Neural crest cell (in vitro differentiated cells): ENCODE results near the gene GOLGA8A. TPM values are rescaled to one million over a fixed set of nuclear protein-coding genes. Genes with fewer than 3 reads are reported as not detected.

Experiments used
- DNase-seq: peaks from one replicate; pipeline ENCODE4 v3.0.0; 2021; ENCODE audit warnings: low read depth, mixed read lengths, low spot score
- H3K27ac Mint-ChIP-seq: one replicate; pipeline ENCODE4 v1.8.0; 2021; ENCODE audit warnings: mild to moderate bottlenecking, mixed read lengths; ENCODE audit not compliant: unreplicated experiment
- H3K27me3 Mint-ChIP-seq: 2 replicates; pipeline ENCODE4 v1.8.0; 2021; ENCODE audit warnings: low read depth, mild to moderate bottlenecking, mixed read lengths
- H3K36me3 Mint-ChIP-seq: 2 replicates; pipeline ENCODE4 v1.8.0; 2021; ENCODE audit warnings: low read depth, mild to moderate bottlenecking, mixed read lengths
- H3K4me1 Mint-ChIP-seq: 2 replicates; pipeline ENCODE4 v1.8.0; 2021; ENCODE audit warnings: mixed read lengths
- H3K4me3 Mint-ChIP-seq: one replicate; pipeline ENCODE4 v1.8.0; 2021; ENCODE audit warnings: mild to moderate bottlenecking, mixed read lengths
- H3K9me3 Mint-ChIP-seq: 2 replicates; pipeline ENCODE4 v1.8.0; 2021; ENCODE audit warnings: mixed read lengths
- CTCF ChIP-seq: fragments of 200-600 bp; sonication (generic); conservative IDR thresholded peaks from 2 replicates; pipeline ENCODE4 v1.5.0; 2021; ENCODE audit warnings: antibody characterized with exemption, mild to moderate bottlenecking
- long read RNA-seq: library from polyadenylated mRNA; unstranded; transcript quantifications from one replicate; pipeline ENCODE4 v2.0.0, GENCODE V29; 2020
- total RNA-seq: library from RNA; stranded (reverse); gene quantifications from 2 replicates; pipeline ENCODE4 v1.2.1, GENCODE V29; 2021

The GOLGA8A gene
- 93.4 and 104 TPM in 2 replicates for total RNA-seq
- long read RNA-seq, partial matches to known transcripts, result 3 of 12 reads
- long read RNA-seq, other reads (novel, unspliced or antisense), result 9 of 12 reads

- peak within 1 kb of the TSS; percentile 94 for H3K4me3 Mint-ChIP-seq
- H3K36me3 Mint-ChIP-seq, result peaks cover 5% of the 10 kb centered on the region
- peaks cover 33% of the 10 kb centered on the region for H3K27me3 Mint-ChIP-seq
- DNase-seq, result peak; percentile 46
- no peaks in the 10 kb centered on the region for H3K9me3 Mint-ChIP-seq
- H3K4me1 Mint-ChIP-seq, result peaks cover 5% of the 10 kb centered on the region
- no peak within 1 kb of the TSS for H3K27ac Mint-ChIP-seq
- no peak for TF ChIP-seq CTCF
Observed at GRCh38 chr15:34437687-34438086, at the start of gene GOLGA8A. GOLGA8A (minus strand) TSS chr15:34437808; CDS start chr15:34389691, 48,117 bp downstream.

DNA sequence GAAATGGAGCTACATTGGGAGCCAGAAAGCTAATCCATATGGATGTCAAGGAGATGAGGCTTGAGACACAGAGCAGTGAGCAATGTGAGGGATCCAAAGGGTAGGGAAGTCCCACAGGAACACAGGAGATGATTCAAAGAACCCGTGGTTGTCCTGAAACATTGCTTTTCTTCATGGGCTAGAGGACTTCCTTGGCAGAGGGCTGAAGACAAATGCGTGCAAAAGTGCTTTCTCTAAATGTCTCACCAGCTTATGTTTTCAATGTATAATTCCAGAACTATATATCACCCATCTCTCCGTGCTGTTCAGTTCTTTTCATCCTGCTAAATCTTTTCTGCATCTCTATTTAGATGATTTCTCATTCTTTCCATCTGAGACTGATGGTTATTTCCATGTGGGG is 46.0 kb upstream of the GOLGA8A start:
- no peak for DNase-seq
- Mint-ChIP-seq H3K27me3 (peaks cover 83% of the 10 kb centered on the region), H3K36me3 (no peaks in the 10 kb centered on the region), H3K27ac (no peak overlapping the region), H3K4me1 (no peaks in the 10 kb centered on the region), H3K9me3 (no peaks in the 10 kb centered on the region), H3K4me3 (no peak overlapping the region)
- TF ChIP-seq CTCF, result no peak

DNA sequence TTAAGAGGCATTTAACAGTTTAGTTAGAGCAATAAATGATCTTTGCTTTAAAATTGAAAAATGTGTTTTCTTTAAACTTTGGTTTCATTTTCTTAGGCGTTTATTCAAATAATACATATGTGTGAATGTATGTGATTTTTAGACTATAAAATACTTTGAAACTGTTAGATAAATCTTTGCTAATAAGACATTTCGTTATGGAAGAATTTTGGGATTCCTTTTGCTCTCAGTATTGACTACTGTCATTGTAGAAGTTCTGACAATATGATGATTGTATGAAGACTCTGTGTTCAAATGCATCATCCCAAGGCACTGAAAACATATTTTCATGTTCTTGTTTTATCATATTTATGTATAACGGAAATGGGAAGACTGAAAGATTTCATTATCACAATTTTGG is 43.8 kb upstream of the GOLGA8A start:
- H3K27me3 Mint-ChIP-seq, result peaks cover 81% of the 10 kb centered on the region
- no peaks in the 10 kb centered on the region for H3K9me3 Mint-ChIP-seq
- DNase-seq, result no peak
- H3K4me3 Mint-ChIP-seq, result no peak overlapping the region
- no peaks in the 10 kb centered on the region for H3K4me1 Mint-ChIP-seq
- no peak for TF ChIP-seq CTCF
- H3K36me3 Mint-ChIP-seq, result no peaks in the 10 kb centered on the region
- no peak overlapping the region for H3K27ac Mint-ChIP-seq

DNA sequence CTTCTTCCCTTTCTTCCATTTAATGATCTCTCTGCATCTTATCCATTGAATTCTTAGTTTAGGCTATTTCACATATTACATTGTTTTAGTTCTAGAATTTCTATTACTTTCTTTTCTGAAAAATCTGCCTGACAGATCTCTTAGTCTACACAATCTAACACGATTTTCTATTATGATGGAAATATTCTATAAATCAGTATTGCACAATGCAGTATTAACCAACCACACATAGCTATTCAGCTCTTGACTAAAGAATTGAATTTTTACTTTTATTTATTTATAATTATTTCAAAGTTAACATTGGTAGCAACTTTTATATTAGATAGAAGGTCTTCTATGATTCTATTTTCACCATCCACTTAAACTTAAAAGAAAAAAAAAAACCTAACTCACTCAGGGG is 36.2 kb upstream of the GOLGA8A start:
- H3K27ac Mint-ChIP-seq, result no peak overlapping the region
- peaks cover 74% of the 10 kb centered on the region for H3K27me3 Mint-ChIP-seq
- TF ChIP-seq CTCF, result no peak
- no peak for DNase-seq
- no peak overlapping the region for H3K4me3 Mint-ChIP-seq
- no peaks in the 10 kb centered on the region for H3K9me3 Mint-ChIP-seq
- no peaks in the 10 kb centered on the region for H3K36me3 Mint-ChIP-seq
- no peaks in the 10 kb centered on the region for H3K4me1 Mint-ChIP-seq

DNA sequence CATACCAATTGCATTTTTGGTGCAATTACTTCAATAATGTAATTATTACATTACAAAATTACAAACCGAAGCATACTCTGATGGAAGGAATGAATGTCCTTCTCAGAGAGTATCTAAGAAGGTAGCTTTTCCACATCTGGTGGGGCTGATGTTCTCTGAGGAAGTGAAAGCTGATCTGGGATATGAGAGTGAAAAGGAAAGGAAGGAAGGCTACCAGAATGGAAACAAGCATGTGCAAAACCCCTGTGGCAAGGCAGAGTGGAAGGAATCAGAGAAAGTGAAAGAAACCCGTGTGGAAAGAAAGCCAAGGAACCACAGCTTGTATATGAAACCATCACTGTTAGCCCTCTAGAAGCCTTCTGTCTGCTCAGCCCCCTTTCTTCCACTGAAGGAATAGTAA is 35.3 kb upstream of the GOLGA8A start:
- Mint-ChIP-seq H3K27ac (no peak overlapping the region), H3K4me1 (no peaks in the 10 kb centered on the region), H3K36me3 (no peaks in the 10 kb centered on the region), H3K27me3 (peaks cover 73% of the 10 kb centered on the region), H3K4me3 (no peak overlapping the region), H3K9me3 (no peaks in the 10 kb centered on the region)
- TF ChIP-seq CTCF, result no peak
- no peak for DNase-seq

DNA sequence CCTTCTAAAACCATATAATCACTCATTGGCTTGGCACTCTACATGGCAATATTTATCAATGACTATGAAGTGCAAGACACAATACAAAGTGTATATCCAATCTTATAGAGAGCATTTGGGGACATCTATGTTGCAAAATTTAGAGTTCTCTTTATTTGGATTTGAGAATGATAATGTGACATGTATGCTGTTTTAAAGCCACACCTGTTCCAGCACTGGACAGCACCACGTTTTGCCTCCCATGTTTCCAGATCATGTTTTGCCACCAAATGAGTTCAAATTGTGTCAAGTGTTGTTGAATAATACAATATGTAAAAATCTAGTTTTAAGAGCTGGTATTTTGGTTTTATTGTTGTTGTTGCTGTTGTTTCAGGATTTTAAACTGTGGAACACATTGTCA is 33.3 kb upstream of the GOLGA8A start:
- no peaks in the 10 kb centered on the region for H3K4me1 Mint-ChIP-seq
- no peaks in the 10 kb centered on the region for H3K9me3 Mint-ChIP-seq
- H3K36me3 Mint-ChIP-seq, result no peaks in the 10 kb centered on the region
- no peak for TF ChIP-seq CTCF
- DNase-seq, result no peak
- peaks cover 71% of the 10 kb centered on the region for H3K27me3 Mint-ChIP-seq
- H3K4me3 Mint-ChIP-seq, result no peak overlapping the region
- H3K27ac Mint-ChIP-seq, result no peak overlapping the region
